GM23338 (cell line): ENCODE measurements around the gene SNAP91.

Source experiments
- CREB1 ChIP-seq: fragments of 250-450 bp; sonication (Bioruptor Pico); IDR thresholded peaks from 2 replicates; pipeline ENCODE4 v1.5.0; 2020; ENCODE audit warnings: low read depth, mild to moderate bottlenecking, moderate library complexity
- CTCF ChIP-seq, 2 experiments: fragments of 200-600 bp in 1 of 2; sonication (generic) in 1 of 2; conservative IDR thresholded peaks; 2 replicates each; pipeline versions ENCODE4 v1.5.1 to v1.6.1; 2016 to 2017; ENCODE audit warnings: antibody characterized with exemption in 2 of 2, low read depth in 2 of 2, mild to moderate bottlenecking in 2 of 2, moderate library complexity in 1 of 2
- ETS1 ChIP-seq: IDR thresholded peaks from 2 replicates; pipeline ENCODE4 v1.6.1; 2016; ENCODE audit warnings: antibody characterized with exemption
- EZH2 ChIP-seq: fragments of 200-600 bp; sonication (generic); IDR thresholded peaks from one replicate; pipeline ENCODE4 v1.8.0; 2017; ENCODE audit warnings: antibody characterized with exemption, mild to moderate bottlenecking, low read depth; ENCODE audit not compliant: unreplicated experiment
- EZH2phosphoT487 ChIP-seq: fragments of 200-600 bp; sonication (generic); IDR thresholded peaks from one replicate; pipeline ENCODE4 v1.8.1; 2018; ENCODE audit warnings: antibody characterized with exemption; ENCODE audit not compliant: unreplicated experiment
- JUNB ChIP-seq: IDR thresholded peaks from one replicate; pipeline ENCODE4 v1.6.1; 2016; ENCODE audit warnings: antibody characterized with exemption; ENCODE audit not compliant: unreplicated experiment
- NANOG ChIP-seq: IDR thresholded peaks from 2 replicates; pipeline ENCODE4 v1.6.1; 2016; ENCODE audit warnings: antibody characterized with exemption, borderline replicate concordance
- POLR2AphosphoS5 ChIP-seq: IDR thresholded peaks from 2 replicates; pipeline ENCODE4 v1.6.1; 2016; ENCODE audit warnings: antibody characterized with exemption, low read depth
- STAT1 ChIP-seq: IDR thresholded peaks from one replicate; pipeline ENCODE4 v1.6.1; 2016; ENCODE audit warnings: antibody characterized with exemption; ENCODE audit not compliant: unreplicated experiment
- ZNF331 ChIP-seq: fragments of 250-450 bp; sonication (Bioruptor Pico); IDR thresholded peaks from 2 replicates; pipeline ENCODE4 v1.5.0; 2020; ENCODE audit warnings: low read depth, mild to moderate bottlenecking, moderate library complexity
- ZNF462 ChIP-seq: fragments of 250-450 bp; sonication (Bioruptor Pico); IDR thresholded peaks from 2 replicates; pipeline ENCODE4 v1.5.0; 2020; ENCODE audit warnings: mild to moderate bottlenecking, moderate library complexity
- TF ChIP-seq, protein P1 (sequence below): IDR thresholded peaks from one replicate; pipeline ENCODE4 v1.6.1; 2018; ENCODE audit warnings: antibody characterized with exemption; ENCODE audit not compliant: unreplicated experiment

DNA sequence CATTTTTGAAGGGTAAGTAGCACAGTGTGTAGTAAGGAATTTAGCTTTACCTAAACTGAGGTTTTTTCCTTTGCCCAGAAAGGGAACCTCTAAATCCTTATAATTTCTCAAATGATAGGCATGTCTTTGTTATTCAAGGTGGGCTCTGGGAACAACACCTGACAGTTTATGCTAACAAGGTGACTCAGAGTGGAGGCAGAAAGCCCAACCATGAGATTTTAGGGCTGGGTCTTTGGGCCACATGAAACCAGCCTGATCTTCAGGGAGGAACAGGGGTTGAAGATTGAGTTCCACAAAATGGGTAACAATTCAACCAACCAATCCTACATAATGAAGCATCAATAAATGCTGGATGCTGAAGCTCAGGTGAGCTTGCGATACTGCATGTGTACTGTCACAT, 149.9 kb downstream of the SNAP91 start:
- no peak for TF ChIP-seq CTCF (conservative IDR thresholded peaks at IDR 0.05; ENCODE audit: low read depth in 2 of 2)
- TF ChIP-seq, protein P1, sequence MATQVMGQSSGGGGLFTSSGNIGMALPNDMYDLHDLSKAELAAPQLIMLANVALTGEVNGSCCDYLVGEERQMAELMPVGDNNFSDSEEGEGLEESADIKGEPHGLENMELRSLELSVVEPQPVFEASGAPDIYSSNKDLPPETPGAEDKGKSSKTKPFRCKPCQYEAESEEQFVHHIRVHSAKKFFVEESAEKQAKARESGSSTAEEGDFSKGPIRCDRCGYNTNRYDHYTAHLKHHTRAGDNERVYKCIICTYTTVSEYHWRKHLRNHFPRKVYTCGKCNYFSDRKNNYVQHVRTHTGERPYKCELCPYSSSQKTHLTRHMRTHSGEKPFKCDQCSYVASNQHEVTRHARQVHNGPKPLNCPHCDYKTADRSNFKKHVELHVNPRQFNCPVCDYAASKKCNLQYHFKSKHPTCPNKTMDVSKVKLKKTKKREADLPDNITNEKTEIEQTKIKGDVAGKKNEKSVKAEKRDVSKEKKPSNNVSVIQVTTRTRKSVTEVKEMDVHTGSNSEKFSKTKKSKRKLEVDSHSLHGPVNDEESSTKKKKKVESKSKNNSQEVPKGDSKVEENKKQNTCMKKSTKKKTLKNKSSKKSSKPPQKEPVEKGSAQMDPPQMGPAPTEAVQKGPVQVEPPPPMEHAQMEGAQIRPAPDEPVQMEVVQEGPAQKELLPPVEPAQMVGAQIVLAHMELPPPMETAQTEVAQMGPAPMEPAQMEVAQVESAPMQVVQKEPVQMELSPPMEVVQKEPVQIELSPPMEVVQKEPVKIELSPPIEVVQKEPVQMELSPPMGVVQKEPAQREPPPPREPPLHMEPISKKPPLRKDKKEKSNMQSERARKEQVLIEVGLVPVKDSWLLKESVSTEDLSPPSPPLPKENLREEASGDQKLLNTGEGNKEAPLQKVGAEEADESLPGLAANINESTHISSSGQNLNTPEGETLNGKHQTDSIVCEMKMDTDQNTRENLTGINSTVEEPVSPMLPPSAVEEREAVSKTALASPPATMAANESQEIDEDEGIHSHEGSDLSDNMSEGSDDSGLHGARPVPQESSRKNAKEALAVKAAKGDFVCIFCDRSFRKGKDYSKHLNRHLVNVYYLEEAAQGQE = no peak
- no peak for TF ChIP-seq EZH2
- TF ChIP-seq JUNB = no peak
- no peak for TF ChIP-seq EZH2phosphoT487
- no peak for TF ChIP-seq CREB1 (CRISPR knock-in tag)
- no peak for TF ChIP-seq NANOG
- no peak for TF ChIP-seq ZNF331
- TF ChIP-seq POLR2AphosphoS5 = no peak
- TF ChIP-seq ETS1 = no peak
- TF ChIP-seq STAT1 = no peak
- peak; percentile 67; the same call in 1 of the 2 replicates for TF ChIP-seq ZNF462 (CRISPR knock-in tag)
